IMR-90 (cell line): Measurements from ENCODE around the gene SETSIP. TPM values are rescaled to one million over a fixed set of nuclear protein-coding genes. Genes with fewer than 3 reads are reported as not detected.
A peak's percentile ranks its signal among the peaks of the same experiment; 100 is the strongest.

Experiments used
- ATAC-seq: fragments of 200-7000 bp; cut with Tn5 transposase; 2 replicates; pipeline ENCODE4 v1.9.1; 2020; ENCODE audit warnings: low read depth, mild to moderate bottlenecking, moderate library complexity
- BruUV-seq: library from RNA; stranded (reverse); fragments of 400-500 nt; replicated peaks from 2 replicates; lab custom pipeline; 2021; lab: Mats Ljungman, UMichigan
- CTCF ChIA-PET: fragments of 300-600 bp; formaldehyde crosslinking; extraction: SDS; loops from one replicate; lab custom pipeline; 2021; ENCODE audit warnings: antibody characterized with exemption; lab: Yijun Ruan, JAX
- POLR2A ChIA-PET: fragments of 300-600 bp; sonication (Branson Sonifier 250); formaldehyde crosslinking; loops from one replicate; lab custom pipeline; 2022; ENCODE audit warnings: antibody characterized with exemption; ENCODE audit not compliant: unreplicated experiment; lab: Charles Lee
- DNase-seq: peaks from one replicate; pipeline ENCODE4 v3.0.0; 2013
- H2AFZ ChIP-seq: replicated peaks from 2 replicates; pipeline ENCODE3; 2013; ENCODE audit warnings: low read length, mild to moderate bottlenecking; ENCODE audit not compliant: poor library complexity
- H2AK5ac ChIP-seq: 2 replicates; pipeline ENCODE4 v1.6.1; 2013; ENCODE audit warnings: low read depth, low read length, inconsistent platforms
- H2AK9ac ChIP-seq: replicated peaks from 2 replicates; pipeline ENCODE3; 2013; ENCODE audit warnings: mild to moderate bottlenecking, low read depth, low read length, moderate library complexity; ENCODE audit not compliant: poor library complexity
- H2BK120ac ChIP-seq: 2 replicates; pipeline ENCODE4 v1.6.1; 2013; ENCODE audit warnings: low read depth, low read length, inconsistent platforms
- H2BK15ac ChIP-seq: 3 replicates; pipeline ENCODE4 v1.6.1; 2013; ENCODE audit warnings: low read depth, low read length, inconsistent platforms
- H2BK20ac ChIP-seq: 2 replicates; pipeline ENCODE4 v1.6.1; 2013; ENCODE audit warnings: low read depth, mild to moderate bottlenecking, inconsistent platforms, low read length, moderate library complexity
- H2BK5ac ChIP-seq: 2 replicates; pipeline ENCODE4 v1.6.1; 2013; ENCODE audit warnings: mild to moderate bottlenecking, low read depth, low read length, inconsistent platforms; ENCODE audit not compliant: poor library complexity, severe bottlenecking
- H3K14ac ChIP-seq: replicated peaks from 2 replicates; pipeline ENCODE4 v1.6.1; 2013; ENCODE audit warnings: low read depth, low read length, inconsistent platforms
- H3K18ac ChIP-seq: 2 replicates; pipeline ENCODE4 v1.6.1; 2013; ENCODE audit warnings: low read depth, low read length, control low read depth
- H3K23ac ChIP-seq: 2 replicates; pipeline ENCODE4 v1.6.1; 2013; ENCODE audit warnings: low read depth, low read length, inconsistent platforms
- H3K27ac ChIP-seq: 2 replicates; pipeline ENCODE4 v1.5.1; 2013; ENCODE audit warnings: mild to moderate bottlenecking, control low read depth, low read length; ENCODE audit not compliant: insufficient read depth
- H3K27me3 ChIP-seq: 2 replicates; pipeline ENCODE4 v1.6.1; 2013; ENCODE audit warnings: low read length; ENCODE audit not compliant: control insufficient read depth, insufficient read depth
- H3K36me3 ChIP-seq: 2 replicates; pipeline ENCODE4 v1.6.1; 2013; ENCODE audit warnings: low read length, mixed read lengths; ENCODE audit not compliant: control insufficient read depth, insufficient read depth
- H3K4ac ChIP-seq: 2 replicates; pipeline ENCODE4 v1.6.1; 2013; ENCODE audit warnings: low read depth, low read length, inconsistent platforms
- H3K4me1 ChIP-seq: 2 replicates; pipeline ENCODE4 v1.6.1; 2013; ENCODE audit warnings: low read length, mixed read lengths; ENCODE audit not compliant: control insufficient read depth, insufficient read depth
- H3K4me2 ChIP-seq: 2 replicates; pipeline ENCODE4 v1.6.1; 2013; ENCODE audit warnings: low read depth, mild to moderate bottlenecking, control low read depth, low read length, moderate library complexity
- H3K4me3 ChIP-seq: 2 replicates; pipeline ENCODE4 v1.5.1; 2013; ENCODE audit warnings: low read depth, mild to moderate bottlenecking, control low read depth, low read length, moderate library complexity; ENCODE audit not compliant: insufficient read depth
- H3K56ac ChIP-seq: 2 replicates; pipeline ENCODE4 v1.6.1; 2013; ENCODE audit warnings: low read length, inconsistent platforms; ENCODE audit not compliant: insufficient read depth; ENCODE audit errors: extremely low read depth
- H3K79me1 ChIP-seq, 2 experiments: 2 replicates each; pipeline ENCODE4 v1.6.1; 2013; ENCODE audit warnings: low read length in 2 of 2, inconsistent platforms in 1 of 2, low read depth in 1 of 2
- H3K9ac ChIP-seq: 2 replicates; pipeline ENCODE4 v1.6.1; 2013; ENCODE audit warnings: low read depth, low read length, control low read depth
- H3K9me1 ChIP-seq: 2 replicates; pipeline ENCODE4 v1.6.1; 2013; ENCODE audit warnings: low read length, inconsistent platforms; ENCODE audit not compliant: insufficient read depth
- H3K9me3 ChIP-seq: 2 replicates; pipeline ENCODE4 v1.6.1; 2013; ENCODE audit warnings: low read length; ENCODE audit not compliant: control insufficient read depth, insufficient read depth
- H4K20me1 ChIP-seq: 2 replicates; pipeline ENCODE4 v1.6.1; 2013; ENCODE audit warnings: low read length, inconsistent platforms; ENCODE audit not compliant: insufficient read depth
- H4K5ac ChIP-seq: 2 replicates; pipeline ENCODE4 v1.6.1; 2013; ENCODE audit warnings: mild to moderate bottlenecking, low read depth, low read length, control low read depth
- H4K8ac ChIP-seq, 2 experiments: 2 replicates each; pipeline ENCODE4 v1.6.1; 2013; ENCODE audit warnings: low read depth in 2 of 2, low read length in 2 of 2, control low read depth in 1 of 2, inconsistent platforms in 1 of 2
- H4K91ac ChIP-seq: 2 replicates; pipeline ENCODE4 v1.6.1; 2013; ENCODE audit warnings: low read depth, low read length, inconsistent platforms; ENCODE audit not compliant: insufficient read depth
- CEBPB ChIP-seq: IDR thresholded peaks from 2 replicates; pipeline ENCODE4 v1.6.1; 2012; ENCODE audit warnings: low read depth, low read length, improper control_type of control experiment
- RAD21 ChIP-seq: IDR thresholded peaks from 2 replicates; pipeline ENCODE4 v1.6.1; 2012; ENCODE audit warnings: low read length, improper control_type of control experiment
- WGBS, 2 experiments: methylation state at CpG; one replicate each; pipeline versions ENCODE4 v1.1.5 to v1.1.7; 2013; ENCODE audit warnings: missing lambda C conversion rate in 2 of 2; ENCODE audit not compliant: insufficient read length in 1 of 2; ENCODE audit errors: extremely low coverage in 2 of 2; 5-methylcytosine and 5-hydroxymethylcytosine counted together
- dilution Hi-C: fragments of 300-500 bp; cut with HindIII; formaldehyde crosslinking; loops from one replicate; pipeline ENCODE4 v1.14.3; 2018; ENCODE audit warnings: low sequenced_read_pairs; ENCODE audit not compliant: unreplicated experiment
- in situ Hi-C: fragments of 300-500 bp; cut with MboI; formaldehyde crosslinking; loops from 3 replicates; pipeline ENCODE4 v1.14.3; 2019; ENCODE audit warnings: low sequenced_read_pairs, inconsistent platforms, mixed read lengths
- intact Hi-C: fragments of 100-400 bp; cut with micrococcal nuclease; formaldehyde crosslinking; loops from 2 replicates; pipeline ENCODE4 v1.10.0; 2022
- polyA plus RNA-seq, 3 experiments: library from polyadenylated mRNA; depleted of rRNA; stranded (reverse); fragments of >200 nt; gene quantifications; 2 replicates each; pipeline ENCODE4 v1.2.3, GENCODE V29; 2012; ENCODE audit warnings: low replicate concordance in 1 of 3
- total RNA-seq: library from RNA; depleted of rRNA; stranded (reverse); fragments of >200 nt; gene quantifications from 2 replicates; pipeline ENCODE4 v1.2.3, GENCODE V29; 2012

Gene SETSIP
- total and polyA plus RNA-seq, 2 of the 4 experiments (the other 2 are of a cell fraction), result not detected

- Histone ChIP-seq H3K4me1 (no peaks in the 10 kb centered on the region), H2BK120ac (no peak overlapping the region), H2BK5ac (no peak overlapping the region), H3K36me3 (no peaks in the 10 kb centered on the region), H3K4me3 (no peak overlapping the region), H2BK20ac (no peak overlapping the region), H3K56ac (no peak overlapping the region), H3K4me2 (no peak overlapping the region), H2BK15ac (no peak overlapping the region), H3K27me3 (no peaks in the 10 kb centered on the region), H3K14ac (no peak overlapping the region), H4K91ac (no peak overlapping the region), H3K18ac (no peak overlapping the region), H4K8ac (no peak overlapping the region), H3K4ac (no peak overlapping the region), H4K5ac (no peak overlapping the region), H3K23ac (no peak overlapping the region), H2AK5ac (no peak overlapping the region), H3K9me1 (no peaks in the 10 kb centered on the region), H4K20me1 (no peaks in the 10 kb centered on the region; the same call in 1 of the 2 replicates), H3K27ac (no peak overlapping the region), H3K9ac (no peak overlapping the region), H3K9me3 (no peaks in the 10 kb centered on the region), H2AK9ac (no peak overlapping the region), H2AFZ (no peak overlapping the region), H3K79me1 (no peaks in the 10 kb centered on the region)
- TF ChIP-seq CEBPB (peak; percentile 37), RAD21 (no peak)
- POLR2A ChIA-PET, result no interaction called here
- dilution Hi-C loops, result no loop called here
- 91% methylated on average over 4 of the region's 5 CpGs; no CpG with 5 or more reads in 1 of the 2 experiments for WGBS, 2 experiments
- BruUV-seq, result no TSS peak
- CTCF ChIA-PET, result interaction anchor here (0.6 kb wide), 1 partner anchor 418 kb away, joined by 3 read pairs; no protein-coding TSS in a partner anchor
- DNase-seq, result no peak
- intact Hi-C loops, result no loop called here
- in situ Hi-C loops, result no loop called here
- no peak for ATAC-seq
Observed at GRCh38 chr1:92095874-92096273, 20.7 kb upstream of the SETSIP start.
